DND-41 (cell line): ENCODE data around the gene RGS9BP.
A peak's percentile ranks its signal among the peaks of the same experiment; 100 is the strongest.
"Not testable (repeated sequence)": the region's sequence is repeated elsewhere in the genome, so short reads cannot be mapped to it uniquely, and the experiment has no call there.

Source experiments
- ATAC-seq: fragments of 200-7000 bp; cut with Tn5 transposase; 3 replicates; pipeline ENCODE4 v1.9.1; 2021; ENCODE audit warnings: low read depth; ENCODE audit not compliant: insufficient read depth
- DNase-seq: peaks from one replicate; pipeline ENCODE4 v3.0.0-alpha.2; 2020
- H2AFZ ChIP-seq: 2 replicates; pipeline ENCODE4 v1.6.0; 2012; ENCODE audit warnings: low read depth, low read length
- H3K27ac ChIP-seq: 2 replicates; pipeline ENCODE4 v1.5.1; 2012; ENCODE audit warnings: low read length, inconsistent platforms
- H3K27me3 ChIP-seq: fragments of 200-600 bp; sonication (generic); 2 replicates; pipeline ENCODE4 v1.6.0; 2012; ENCODE audit warnings: low read length, mild to moderate bottlenecking, inconsistent platforms; ENCODE audit not compliant: insufficient read depth, poor library complexity
- H3K36me3 ChIP-seq: 2 replicates; pipeline ENCODE4 v1.5.1; 2012; ENCODE audit warnings: low read length, inconsistent platforms; ENCODE audit not compliant: insufficient read depth
- H3K4me1 ChIP-seq: 2 replicates; pipeline ENCODE4 v1.5.1; 2012; ENCODE audit warnings: mild to moderate bottlenecking, low read length; ENCODE audit not compliant: insufficient read depth
- H3K4me2 ChIP-seq: 2 replicates; pipeline ENCODE4 v1.6.0; 2012; ENCODE audit warnings: mild to moderate bottlenecking, moderate library complexity, low read length, inconsistent platforms; ENCODE audit not compliant: insufficient read depth
- H3K4me3 ChIP-seq, 2 experiments: fragments of 200-600 bp in 1 of 2; shearing (Covaris generic) in 1 of 2; 2 replicates each; pipeline ENCODE4 v1.5.1; 2012 to 2016; ENCODE audit warnings: inconsistent platforms in 2 of 2, low read length in 2 of 2, mild to moderate bottlenecking in 2 of 2, low read depth in 1 of 2, moderate library complexity in 1 of 2
- H3K79me2 ChIP-seq: 2 replicates; pipeline ENCODE4 v1.6.0; 2012; ENCODE audit warnings: low read length, inconsistent platforms; ENCODE audit not compliant: insufficient read depth
- H3K9ac ChIP-seq: 2 replicates; pipeline ENCODE4 v1.6.0; 2012; ENCODE audit warnings: low read depth, mild to moderate bottlenecking, inconsistent platforms, low read length, moderate library complexity
- H3K9me3 ChIP-seq: 2 replicates; pipeline ENCODE4 v1.5.1; 2012; ENCODE audit warnings: low read length, moderate library complexity, mild to moderate bottlenecking, inconsistent platforms; ENCODE audit not compliant: insufficient read depth, severe bottlenecking
- H4K20me1 ChIP-seq: 2 replicates; pipeline ENCODE4 v1.6.0; 2012; ENCODE audit warnings: low read length; ENCODE audit not compliant: insufficient read depth
- CTCF ChIP-seq: IDR thresholded peaks from 2 replicates; pipeline ENCODE4 v1.5.1; 2012; ENCODE audit warnings: borderline replicate concordance, low read length, moderate library complexity, mild to moderate bottlenecking; ENCODE audit not compliant: poor library complexity, severe bottlenecking; ENCODE audit errors: extremely low read depth
- EZH2 ChIP-seq: IDR thresholded peaks from 3 replicates; pipeline ENCODE4 v1.6.1; 2012; ENCODE audit warnings: borderline replicate concordance, low read depth, mild to moderate bottlenecking, moderate library complexity, low read length, inconsistent platforms; ENCODE audit not compliant: severe bottlenecking

Gene RGS9BP

GRCh38 chr19:32691291-32691951 lies 15.8 kb downstream of the RGS9BP start, which contains the start of gene NUDT19:
NUDT19 (plus strand) TSS chr19:32691821; CDS start chr19:32691961, 140 bp downstream.
- peaks cover 2% of the 10 kb centered on the region for H3K9me3 ChIP-seq
- peak within 1 kb of the TSS; percentile 71 for H3K27ac ChIP-seq
- ATAC-seq (peak; percentile 91), DNase-seq (peak; percentile 91)
- H4K20me1 ChIP-seq: peaks cover 10% of the 10 kb centered on the region
- peaks cover 45% of the 10 kb centered on the region for H3K4me1 ChIP-seq
- H3K4me2 ChIP-seq: peak within 1 kb of the TSS; percentile 75
- H3K36me3 ChIP-seq: peaks cover 22% of the 10 kb centered on the region
- peaks cover 52% of the 10 kb centered on the region for H3K79me2 ChIP-seq
- no peaks in the 10 kb centered on the region for H3K27me3 ChIP-seq
- peak within 1 kb of the TSS; percentile 80 for H2AFZ ChIP-seq
- TF ChIP-seq EZH2: no peak
- no peak for TF ChIP-seq CTCF
- peak within 1 kb of the TSS; percentile 94 for H3K9ac ChIP-seq
- peak within 1 kb of the TSS; percentile 46 to 89; a peak in 3 of 4 replicates for H3K4me3 ChIP-seq

GRCh38 chr19:32691952-32692726 lies 16.5 kb downstream of the RGS9BP start:
- H3K36me3 ChIP-seq: peaks cover 29% of the 10 kb centered on the region
- H3K4me1 ChIP-seq: peaks cover 45% of the 10 kb centered on the region
- ATAC-seq (peak; percentile 55), DNase-seq (peak; percentile 67)
- H3K9ac ChIP-seq: peak overlapping the region; percentile 94
- H3K9me3 ChIP-seq: peaks cover 2% of the 10 kb centered on the region
- peaks cover 59% of the 10 kb centered on the region for H3K79me2 ChIP-seq
- no peaks in the 10 kb centered on the region for H3K27me3 ChIP-seq
- peak overlapping the region; percentile 80 for H2AFZ ChIP-seq
- peaks cover 15% of the 10 kb centered on the region for H4K20me1 ChIP-seq
- peak overlapping the region; percentile 46 to 89; a peak in 3 of 4 replicates for H3K4me3 ChIP-seq
- H3K27ac ChIP-seq: peak overlapping the region; percentile 71
- TF ChIP-seq EZH2 (no peak), CTCF (no peak)
- H3K4me2 ChIP-seq: peak overlapping the region; percentile 75

GRCh38 chr19:32692727-32693061 lies 17.0 kb downstream of the RGS9BP start:
- Histone ChIP-seq H3K4me2 (peak overlapping the region; percentile 75), H3K9me3 (peaks cover 2% of the 10 kb centered on the region), H3K79me2 (peaks cover 64% of the 10 kb centered on the region), H3K9ac (peak overlapping the region; percentile 94), H3K4me3 (peak overlapping the region; percentile 46 to 89; a peak in 3 of 4 replicates), H3K36me3 (peaks cover 35% of the 10 kb centered on the region), H3K27me3 (no peaks in the 10 kb centered on the region), H3K27ac (peak overlapping the region; percentile 71), H2AFZ (peak overlapping the region; percentile 80), H3K4me1 (peaks cover 45% of the 10 kb centered on the region), H4K20me1 (peaks cover 18% of the 10 kb centered on the region)
- no peak for DNase-seq
- ATAC-seq: peak; percentile 20
- no peak for TF ChIP-seq EZH2
- no peak for TF ChIP-seq CTCF

GRCh38 chr19:32693151-32694108 lies 17.8 kb downstream of the RGS9BP start:
- not testable (repeated sequence) for ATAC-seq, H3K27me3 ChIP-seq, H3K9me3 ChIP-seq
- Histone ChIP-seq H3K4me3 (peak overlapping the region; percentile 46 to 89; a peak in 3 of 4 replicates), H3K27ac (peak overlapping the region; percentile 71; the same call in 1 of the 2 replicates), H3K9ac (peak overlapping the region; percentile 94), H4K20me1 (peaks cover 18% of the 10 kb centered on the region), H3K4me1 (peaks cover 45% of the 10 kb centered on the region), H2AFZ (0 out of 2 replicates have a peak overlapping the region, but pooled peaks have one; percentile 80), H3K79me2 (peaks cover 69% of the 10 kb centered on the region), H3K36me3 (peaks cover 40% of the 10 kb centered on the region), H3K4me2 (peak overlapping the region; percentile 75)
- DNase-seq: peak; percentile 60

GRCh38 chr19:32694316-32694715 lies 18.7 kb downstream of the RGS9BP start:
- Histone ChIP-seq H3K4me3 (peak overlapping the region in 1 of 2 experiments; percentile 37; a peak in 2 of 4 replicates), H3K36me3 (peaks cover 49% of the 10 kb centered on the region), H3K79me2 (peaks cover 75% of the 10 kb centered on the region), H3K4me2 (peak overlapping the region; percentile 75), H3K4me1 (peaks cover 45% of the 10 kb centered on the region), H4K20me1 (peaks cover 18% of the 10 kb centered on the region)
- H3K9me3 ChIP-seq, H3K27ac ChIP-seq, H2AFZ ChIP-seq, ATAC-seq, DNase-seq, H3K27me3 ChIP-seq, H3K9ac ChIP-seq: not testable (repeated sequence)
